NCI-H1694 treated with DMSO at 0.1 percent for 48 hours (cell line): Measurements from ENCODE around the gene TRAF2.
A peak's percentile ranks its signal among the peaks of the same experiment; 100 is the strongest.

Experiments used
- DNase-seq: peaks from one replicate; lab custom pipeline; 2025; lab: John Stamatoyannopoulos, UW

TRAF2 gene

DNA sequence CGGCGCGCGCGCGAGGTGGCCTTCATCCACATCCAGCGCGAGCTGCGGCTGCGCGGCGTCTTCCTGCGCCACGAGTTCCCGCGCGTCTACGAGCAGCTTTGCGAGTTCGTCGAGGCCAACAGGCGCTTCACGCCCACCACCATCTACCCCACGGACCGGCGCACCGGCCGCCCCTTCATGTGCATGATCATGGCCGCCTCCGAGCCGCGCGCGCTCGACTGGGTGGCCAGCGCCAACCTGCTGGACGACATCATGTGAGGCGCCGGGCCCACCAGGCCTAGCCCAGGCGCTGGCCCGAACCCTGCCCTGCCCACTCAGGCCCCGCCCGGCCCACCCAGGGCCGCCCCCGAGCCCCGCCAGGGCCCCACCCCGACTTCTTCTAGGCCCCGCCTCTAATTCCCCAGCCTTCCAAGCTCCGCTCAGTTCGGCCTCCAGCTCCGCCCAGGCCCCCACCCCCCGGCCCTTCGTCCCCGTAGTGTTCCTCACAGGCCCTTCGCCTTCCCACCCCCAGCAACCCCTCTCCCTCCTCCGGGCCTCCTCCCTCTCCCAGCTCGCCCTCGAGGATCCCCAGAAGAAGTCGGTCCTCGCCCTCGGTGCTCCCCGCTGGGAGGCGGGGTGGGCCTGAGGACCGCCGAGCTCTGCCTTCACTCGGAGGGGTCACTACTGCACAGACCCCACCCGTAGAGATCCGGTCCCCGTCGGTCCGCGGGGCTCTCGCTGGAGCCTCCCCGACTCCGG, 39.1 kb upstream of the TRAF2 start:
- DNase-seq: peak; percentile 3

- no peak for DNase-seq
Measured at GRCh38 chr9:136847826-136848392, 38.4 kb upstream of the TRAF2 start.

GRCh38 chr9:136848393-136849037, 37.8 kb upstream of the TRAF2 start:
- no peak for DNase-seq

- peak; percentile 96 for DNase-seq
Measured at GRCh38 chr9:136849038-136849959, 37.0 kb upstream of the TRAF2 start, which contains the start of gene PHPT1. TSS of gene PHPT1 (plus strand) at chr9:136849409. CDS start at chr9:136849431, 22 bp downstream.

- DNase-seq: no peak
Measured at GRCh38 chr9:136849960-136850865, 36.1 kb upstream of the TRAF2 start.

- no peak for DNase-seq
Measured at GRCh38 chr9:136850866-136851775, 35.2 kb upstream of the TRAF2 start.

GRCh38 chr9:136851941-136852663, 34.2 kb upstream of the TRAF2 start, which contains the start of gene MAMDC4:
TSS of gene MAMDC4 (plus strand) at chr9:136852346. CDS start at chr9:136852417, 71 bp downstream.
- DNase-seq: no peak

DNA sequence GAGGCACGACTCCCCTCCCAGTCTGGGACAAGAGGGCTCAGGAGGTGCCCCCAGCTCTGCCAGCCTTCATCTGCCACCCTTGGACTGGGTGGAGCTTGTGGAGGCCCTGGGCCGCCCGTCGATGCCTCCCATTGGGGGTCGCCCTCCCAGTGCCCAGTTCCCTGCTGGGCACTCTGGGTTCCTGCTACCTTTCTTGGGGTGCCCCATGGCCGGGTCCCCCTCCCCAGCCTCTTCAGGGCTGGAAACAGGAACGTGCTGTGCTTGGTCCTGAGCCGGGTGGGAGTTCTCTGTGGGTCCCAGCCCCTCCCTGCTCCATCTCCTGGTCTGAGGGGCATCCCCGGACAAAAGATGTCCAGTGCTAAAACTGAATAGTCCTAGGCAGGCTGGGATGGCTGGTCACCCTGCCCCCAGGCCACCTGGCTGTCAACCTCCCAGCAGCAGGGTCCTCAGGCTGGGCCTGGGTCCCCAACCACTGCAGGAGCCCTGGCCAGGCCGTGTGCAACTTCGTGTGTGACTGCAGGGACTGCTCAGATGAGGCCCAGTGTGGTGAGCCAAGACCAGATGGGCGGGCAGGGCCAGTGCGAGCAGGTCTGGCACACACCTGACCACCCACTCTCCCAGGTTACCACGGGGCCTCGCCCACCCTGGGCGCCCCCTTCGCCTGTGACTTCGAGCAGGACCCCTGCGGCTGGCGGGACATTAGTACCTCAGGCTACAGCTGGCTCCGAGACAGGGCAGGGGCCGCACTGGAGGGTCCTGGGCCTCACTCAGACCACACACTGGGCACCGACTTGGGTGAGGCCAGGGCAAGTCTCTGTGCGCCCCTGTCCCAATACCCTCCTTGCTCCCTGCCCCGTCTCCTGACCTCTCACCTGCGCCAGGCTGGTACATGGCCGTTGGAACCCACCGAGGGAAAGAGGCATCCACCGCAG, 33.4 kb upstream of the TRAF2 start:
- no peak for DNase-seq

GRCh38 chr9:136853596-136854112, 32.7 kb upstream of the TRAF2 start:
- DNase-seq: no peak

DNA sequence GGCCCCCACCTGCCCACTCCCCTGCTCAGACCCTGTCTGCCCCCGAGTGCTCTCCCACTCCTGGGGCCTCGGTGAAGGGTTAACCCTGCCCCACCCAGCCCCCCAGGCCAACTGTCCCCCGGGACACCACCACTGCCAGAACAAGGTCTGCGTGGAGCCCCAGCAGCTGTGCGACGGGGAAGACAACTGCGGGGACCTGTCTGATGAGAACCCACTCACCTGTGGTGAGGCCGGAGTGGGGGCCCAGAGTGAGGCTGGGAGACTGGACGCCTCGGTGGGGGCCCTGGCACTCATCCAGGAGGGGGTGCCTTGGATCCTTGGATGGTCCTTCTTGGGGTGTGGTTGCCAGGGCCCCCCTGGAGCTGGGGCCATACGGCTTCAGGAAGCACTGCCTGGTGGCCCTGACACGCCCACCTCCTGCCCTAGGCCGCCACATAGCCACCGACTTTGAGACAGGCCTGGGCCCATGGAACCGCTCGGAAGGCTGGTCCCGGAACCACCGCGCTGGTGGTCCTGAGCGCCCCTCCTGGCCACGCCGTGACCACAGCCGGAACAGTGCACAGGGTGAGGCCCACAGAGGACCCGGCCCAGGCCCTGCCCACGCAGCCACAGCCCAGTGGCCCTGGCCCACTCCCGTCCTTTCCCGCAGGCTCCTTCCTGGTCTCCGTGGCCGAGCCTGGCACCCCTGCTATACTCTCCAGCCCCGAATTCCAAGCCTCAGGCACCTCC, 32.0 kb upstream of the TRAF2 start:
- DNase-seq: no peak

DNA sequence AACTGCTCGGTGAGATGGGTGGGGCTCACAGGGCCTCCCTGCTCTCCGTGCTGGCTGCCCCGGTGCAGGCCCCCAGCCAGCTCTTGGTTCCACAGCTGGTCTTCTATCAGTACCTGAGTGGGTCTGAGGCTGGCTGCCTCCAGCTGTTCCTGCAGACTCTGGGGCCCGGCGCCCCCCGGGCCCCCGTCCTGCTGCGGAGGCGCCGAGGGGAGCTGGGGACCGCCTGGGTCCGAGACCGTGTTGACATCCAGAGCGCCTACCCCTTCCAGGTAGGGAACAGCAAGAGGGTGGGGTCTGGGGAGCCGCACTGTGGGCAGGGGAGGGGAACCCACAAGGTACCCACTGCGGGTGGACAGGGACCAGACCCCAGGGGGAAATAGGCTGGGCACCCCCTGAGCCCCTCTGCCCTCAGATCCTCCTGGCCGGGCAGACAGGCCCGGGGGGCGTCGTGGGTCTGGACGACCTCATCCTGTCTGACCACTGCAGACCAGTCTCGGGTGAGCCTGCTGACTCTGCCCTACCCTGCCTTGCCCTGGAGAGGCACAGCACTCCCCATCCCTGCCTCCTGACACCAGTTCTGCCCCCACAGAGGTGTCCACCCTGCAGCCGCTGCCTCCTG, 31.4 kb upstream of the TRAF2 start:
- no peak for DNase-seq

DNA sequence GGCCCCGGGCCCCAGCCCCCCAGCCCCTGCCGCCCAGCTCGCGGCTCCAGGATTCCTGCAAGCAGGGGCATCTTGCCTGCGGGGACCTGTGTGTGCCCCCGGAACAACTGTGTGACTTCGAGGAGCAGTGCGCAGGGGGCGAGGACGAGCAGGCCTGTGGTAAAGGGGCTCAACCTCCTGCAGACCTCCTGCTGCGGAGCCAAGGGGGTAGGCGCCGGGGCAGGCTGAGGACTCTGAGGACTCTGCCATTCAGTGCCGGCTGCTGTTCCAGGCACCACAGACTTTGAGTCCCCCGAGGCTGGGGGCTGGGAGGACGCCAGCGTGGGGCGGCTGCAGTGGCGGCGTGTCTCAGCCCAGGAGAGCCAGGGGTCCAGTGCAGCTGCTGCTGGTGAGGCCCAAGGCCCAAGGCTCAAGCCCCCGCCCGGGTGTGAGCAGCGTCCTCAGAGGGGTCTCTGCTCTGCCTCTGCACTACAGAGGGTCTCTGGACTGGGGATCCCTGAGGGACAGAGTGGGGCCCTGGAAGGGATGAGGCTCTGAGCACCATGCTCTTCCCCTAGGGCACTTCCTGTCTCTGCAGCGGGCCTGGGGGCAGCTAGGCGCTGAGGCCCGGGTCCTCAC, 30.7 kb upstream of the TRAF2 start:
- no peak for DNase-seq

DNA sequence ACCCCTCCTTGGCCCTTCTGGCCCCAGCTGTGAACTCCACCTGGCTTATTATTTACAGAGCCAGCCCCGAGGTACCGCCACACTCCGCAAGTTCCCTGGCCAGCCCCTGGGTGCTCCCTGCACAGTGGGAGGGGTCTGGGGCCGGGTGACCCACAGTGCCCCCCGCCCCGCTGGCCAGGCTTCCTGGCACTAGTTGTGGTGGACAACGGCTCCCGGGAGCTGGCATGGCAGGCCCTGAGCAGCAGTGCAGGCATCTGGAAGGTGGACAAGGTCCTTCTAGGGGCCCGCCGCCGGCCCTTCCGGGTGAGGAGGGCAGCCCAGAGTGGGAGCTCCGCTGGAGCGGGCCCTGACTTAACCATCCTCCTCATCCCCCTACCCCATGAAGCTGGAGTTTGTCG, 30.2 kb upstream of the TRAF2 start:
- no peak for DNase-seq

DNA sequence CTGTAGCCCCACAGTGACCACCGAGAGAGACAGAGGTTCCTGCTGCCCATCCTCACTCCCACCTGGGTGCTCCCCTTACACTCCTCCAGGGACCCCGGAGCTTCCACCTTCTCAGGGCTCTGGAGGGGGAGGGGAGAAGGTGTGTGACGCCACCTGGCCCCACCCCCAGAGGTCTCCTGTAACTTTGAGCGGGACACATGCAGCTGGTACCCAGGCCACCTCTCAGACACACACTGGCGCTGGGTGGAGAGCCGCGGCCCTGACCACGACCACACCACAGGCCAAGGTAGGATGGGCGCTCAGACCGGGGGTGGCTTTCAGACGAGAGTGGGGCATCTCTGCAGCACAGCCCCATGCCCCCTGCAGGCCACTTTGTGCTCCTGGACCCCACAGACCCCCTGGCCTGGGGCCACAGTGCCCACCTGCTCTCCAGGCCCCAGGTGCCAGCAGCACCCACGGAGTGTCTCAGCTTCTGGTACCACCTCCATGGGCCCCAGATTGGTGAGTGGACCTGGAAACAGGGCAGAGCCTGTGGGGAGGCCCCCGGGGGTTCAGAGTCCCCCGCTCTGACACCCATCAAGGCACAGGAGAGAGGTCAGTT, 29.7 kb upstream of the TRAF2 start:
- no peak for DNase-seq

DNA sequence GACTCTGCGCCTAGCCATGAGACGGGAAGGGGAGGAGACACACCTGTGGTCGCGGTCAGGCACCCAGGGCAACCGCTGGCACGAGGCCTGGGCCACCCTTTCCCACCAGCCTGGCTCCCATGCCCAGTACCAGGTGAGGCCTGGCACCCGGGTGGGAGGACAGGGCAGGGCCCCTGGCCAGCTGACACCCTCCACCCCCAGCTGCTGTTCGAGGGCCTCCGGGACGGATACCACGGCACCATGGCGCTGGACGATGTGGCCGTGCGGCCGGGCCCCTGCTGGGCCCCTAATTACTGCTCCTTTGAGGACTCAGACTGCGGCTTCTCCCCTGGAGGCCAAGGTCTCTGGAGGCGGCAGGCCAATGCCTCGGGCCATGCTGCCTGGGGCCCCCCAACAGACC, 29.1 kb upstream of the TRAF2 start:
- no peak for DNase-seq
